Germinal center (tissue), 1 donor: ENCODE results near the gene HRH1.
A peak's percentile ranks its signal among the peaks of the same experiment; 100 is the strongest.
"Not testable (repeated sequence)": the region's sequence is repeated elsewhere in the genome, so short reads cannot be mapped to it uniquely, and the experiment has no call there.

Experiments used
- DNase-seq: peaks from one replicate; pipeline ENCODE4 v3.0.0; 2012; ENCODE audit warnings: mixed read lengths, low spot score

The HRH1 gene

DNA sequence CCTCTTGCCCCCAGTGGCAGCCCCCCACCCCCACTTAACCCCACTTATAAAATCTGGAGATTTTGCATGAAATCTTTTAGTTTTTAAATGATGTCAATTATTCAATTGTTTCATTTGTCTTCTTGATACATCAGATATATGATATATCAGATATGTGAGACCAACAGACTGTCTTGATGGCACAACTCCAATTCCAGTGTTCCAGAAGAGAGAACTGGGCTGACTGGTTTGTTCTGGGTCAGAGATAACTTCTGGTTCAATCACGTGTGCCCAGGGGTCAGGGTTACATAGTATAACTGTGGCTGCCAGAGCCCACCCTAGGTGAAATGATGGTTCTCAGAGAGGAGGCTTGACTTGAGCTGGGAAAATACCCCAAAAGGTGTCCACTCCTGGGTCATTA lies 85.5 kb downstream of the HRH1 start:
- DNase-seq = no peak

DNA sequence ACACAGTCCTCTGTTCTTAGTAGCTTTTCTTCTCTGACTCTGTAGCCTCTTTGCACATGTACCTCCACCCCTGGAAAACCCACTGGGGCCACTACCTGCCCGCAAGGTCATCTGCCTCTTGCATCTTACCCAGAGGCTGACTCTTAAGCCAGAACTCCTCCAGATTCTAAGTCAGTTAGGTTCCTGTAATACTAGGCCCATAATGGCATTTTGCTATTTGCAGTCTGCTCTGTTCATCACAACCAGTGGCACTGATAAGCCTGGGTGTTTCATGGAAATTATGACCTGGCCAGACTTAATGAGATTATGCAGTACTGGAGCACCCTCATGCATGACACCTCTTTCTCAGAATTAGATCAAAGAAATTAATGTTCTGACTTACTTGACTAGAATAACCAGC lies 86.2 kb downstream of the HRH1 start:
- DNase-seq = no peak

DNA sequence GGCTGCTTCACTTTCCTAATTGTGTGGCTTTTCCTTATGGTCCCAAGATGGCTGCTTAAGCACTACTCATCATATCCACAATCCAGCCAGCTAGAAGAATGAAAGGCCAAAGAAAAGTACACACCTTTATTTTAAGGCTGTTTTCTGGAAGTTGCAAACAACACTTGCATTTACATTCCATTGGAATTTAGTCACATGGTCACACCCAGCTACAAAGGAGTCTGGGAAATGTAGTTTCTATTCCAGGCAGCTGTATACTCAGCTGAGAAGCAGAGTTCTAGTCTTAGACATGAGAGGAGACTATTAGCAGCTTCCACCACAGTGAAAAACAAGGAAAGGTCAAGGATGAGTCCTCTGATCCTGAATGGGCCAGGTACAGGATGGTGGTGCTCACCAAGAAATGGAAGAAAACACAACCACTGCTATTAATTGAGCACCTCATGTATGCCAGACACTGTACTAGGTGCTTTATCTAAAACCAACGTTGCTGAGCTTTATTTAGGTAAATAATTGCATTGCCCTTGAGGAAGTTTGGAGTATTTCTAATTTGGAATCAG lies 89.9 kb downstream of the HRH1 start:
- no peak for DNase-seq

DNA sequence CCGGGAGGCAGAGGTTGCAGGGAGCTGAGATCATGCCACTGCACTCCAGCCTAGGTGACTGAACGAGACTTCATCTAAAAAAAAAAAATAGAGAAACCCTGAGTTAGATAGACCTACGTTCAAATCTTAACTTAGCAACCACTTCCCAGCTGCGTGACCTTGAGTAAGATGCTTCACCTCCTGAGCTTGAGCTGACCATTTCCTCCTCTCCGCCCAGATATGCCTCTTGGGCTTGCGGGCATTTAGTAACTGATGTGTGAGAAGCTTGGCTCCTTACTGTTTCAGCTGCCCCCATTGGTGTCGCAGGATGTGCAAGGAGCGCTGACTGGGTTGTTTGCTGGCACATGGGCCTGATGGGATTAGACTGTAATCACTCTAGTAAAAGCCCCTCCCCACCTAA lies 91.0 kb downstream of the HRH1 start:
- DNase-seq = no peak

- no peak for DNase-seq
Measured at GRCh38 chr3:11245827-11246662, 91.8 kb downstream of the HRH1 start.

- no peak for DNase-seq
Measured at GRCh38 chr3:11246663-11246970, 92.3 kb downstream of the HRH1 start.

GRCh38 chr3:11247362-11247761 lies 93.1 kb downstream of the HRH1 start:
- no peak for DNase-seq

GRCh38 chr3:11248596-11248995 lies 94.3 kb downstream of the HRH1 start:
- DNase-seq = no peak

- no peak for DNase-seq
Measured at GRCh38 chr3:11250902-11251806, 96.9 kb downstream of the HRH1 start.

- DNase-seq = no peak
Measured at GRCh38 chr3:11251807-11252176, 97.5 kb downstream of the HRH1 start.

GRCh38 chr3:11254876-11255275 lies 100.6 kb downstream of the HRH1 start:
- DNase-seq = no peak

DNA sequence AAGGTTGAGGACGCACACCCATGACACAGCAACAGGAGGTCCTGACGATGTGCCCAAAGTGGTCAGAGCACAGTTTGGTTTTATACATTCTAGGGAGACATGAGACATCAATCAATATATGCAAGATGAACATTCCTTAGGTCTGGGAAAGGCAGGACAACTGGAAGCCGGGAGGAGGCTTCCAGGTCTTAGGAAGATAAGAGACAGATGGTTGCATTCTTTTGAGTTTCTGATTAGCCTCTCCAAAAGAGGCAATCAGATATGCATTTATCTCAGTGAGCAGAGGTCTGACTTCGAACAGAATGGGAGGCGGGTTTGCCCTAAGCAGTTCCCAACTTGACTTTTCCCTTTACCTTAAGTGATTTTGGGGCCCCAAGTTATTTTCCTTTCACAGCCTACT lies 101.2 kb downstream of the HRH1 start:
- not testable (repeated sequence) for DNase-seq

DNA sequence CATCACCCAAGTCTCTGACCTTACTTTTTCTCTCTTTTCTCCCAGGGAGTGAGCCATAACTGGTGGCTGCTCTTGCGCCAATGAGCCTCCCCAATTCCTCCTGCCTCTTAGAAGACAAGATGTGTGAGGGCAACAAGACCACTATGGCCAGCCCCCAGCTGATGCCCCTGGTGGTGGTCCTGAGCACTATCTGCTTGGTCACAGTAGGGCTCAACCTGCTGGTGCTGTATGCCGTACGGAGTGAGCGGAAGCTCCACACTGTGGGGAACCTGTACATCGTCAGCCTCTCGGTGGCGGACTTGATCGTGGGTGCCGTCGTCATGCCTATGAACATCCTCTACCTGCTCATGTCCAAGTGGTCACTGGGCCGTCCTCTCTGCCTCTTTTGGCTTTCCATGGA lies 104.7 kb downstream of the HRH1 start:
- DNase-seq = no peak

DNA sequence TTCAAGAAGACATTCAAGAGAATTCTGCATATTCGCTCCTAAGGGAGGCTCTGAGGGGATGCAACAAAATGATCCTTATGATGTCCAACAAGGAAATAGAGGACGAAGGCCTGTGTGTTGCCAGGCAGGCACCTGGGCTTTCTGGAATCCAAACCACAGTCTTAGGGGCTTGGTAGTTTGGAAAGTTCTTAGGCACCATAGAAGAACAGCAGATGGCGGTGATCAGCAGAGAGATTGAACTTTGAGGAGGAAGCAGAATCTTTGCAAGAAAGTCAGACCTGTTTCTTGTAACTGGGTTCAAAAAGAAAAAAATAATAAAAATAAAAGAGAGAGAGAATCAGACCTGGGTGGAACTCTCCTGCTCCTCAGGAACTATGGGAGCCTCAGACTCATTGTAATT lies 106.2 kb downstream of the HRH1 start:
- no peak for DNase-seq

DNA sequence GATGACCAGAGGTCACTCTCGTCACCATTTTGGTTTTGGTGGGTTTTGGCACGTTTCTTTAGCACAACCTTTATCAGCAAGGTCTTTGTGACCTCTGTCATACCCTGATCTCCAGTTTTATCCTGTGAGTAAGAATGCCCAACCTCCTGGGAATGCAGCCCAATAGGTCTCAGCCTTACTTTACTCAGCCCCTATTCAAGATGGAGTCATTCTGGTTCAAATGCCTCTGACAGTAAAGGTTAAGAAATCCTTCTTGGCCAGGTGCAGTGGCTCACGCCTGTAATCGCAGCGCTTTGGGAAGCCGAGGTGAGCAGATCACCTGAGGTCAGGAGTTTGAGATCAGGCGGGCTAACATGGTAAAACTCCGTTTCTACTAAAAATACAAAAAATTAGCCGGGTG lies 114.7 kb downstream of the HRH1 start:
- no peak for DNase-seq

GRCh38 chr3:11271986-11272904 lies 118.0 kb downstream of the HRH1 start, which contains the start of gene ATG7:
TSS of gene ATG7 (plus strand) at chr3:11272397. CDS start at chr3:11298696, 26,299 bp downstream.
- DNase-seq = peak; percentile 98

DNA sequence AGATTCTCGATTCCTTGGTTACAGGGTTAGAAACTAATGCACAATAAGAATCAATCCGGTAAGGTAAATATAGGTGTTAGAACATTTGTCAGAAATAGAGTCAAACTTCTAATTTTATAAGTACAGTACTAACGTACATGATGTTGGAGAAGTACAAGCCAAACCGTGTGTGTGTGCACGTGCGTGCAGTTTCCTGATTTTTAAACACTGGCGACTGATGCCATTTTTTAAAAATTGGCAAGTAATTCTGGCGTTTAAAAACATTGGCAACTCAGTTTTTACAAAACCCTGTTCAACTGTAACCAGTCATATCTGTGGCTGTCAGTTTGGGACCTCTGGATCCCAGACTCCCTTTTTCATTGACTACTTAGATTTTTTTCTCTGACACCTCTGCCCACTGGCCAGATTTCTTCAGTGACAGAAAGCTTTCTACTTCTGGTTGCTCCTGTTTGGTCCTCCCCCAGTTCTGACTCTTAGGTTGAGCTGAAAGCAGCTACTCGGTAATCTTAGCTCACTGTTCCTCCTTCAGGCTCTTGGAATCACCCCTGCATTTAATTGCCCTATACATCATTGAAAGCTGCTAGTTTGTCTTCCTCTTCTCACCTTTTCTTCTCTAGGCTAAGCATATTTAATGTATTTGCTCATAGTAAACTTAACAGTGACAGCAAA lies 118.7 kb downstream of the HRH1 start:
- DNase-seq = no peak

- DNase-seq = no peak
Measured at GRCh38 chr3:11273891-11274291, 119.6 kb downstream of the HRH1 start.

DNA sequence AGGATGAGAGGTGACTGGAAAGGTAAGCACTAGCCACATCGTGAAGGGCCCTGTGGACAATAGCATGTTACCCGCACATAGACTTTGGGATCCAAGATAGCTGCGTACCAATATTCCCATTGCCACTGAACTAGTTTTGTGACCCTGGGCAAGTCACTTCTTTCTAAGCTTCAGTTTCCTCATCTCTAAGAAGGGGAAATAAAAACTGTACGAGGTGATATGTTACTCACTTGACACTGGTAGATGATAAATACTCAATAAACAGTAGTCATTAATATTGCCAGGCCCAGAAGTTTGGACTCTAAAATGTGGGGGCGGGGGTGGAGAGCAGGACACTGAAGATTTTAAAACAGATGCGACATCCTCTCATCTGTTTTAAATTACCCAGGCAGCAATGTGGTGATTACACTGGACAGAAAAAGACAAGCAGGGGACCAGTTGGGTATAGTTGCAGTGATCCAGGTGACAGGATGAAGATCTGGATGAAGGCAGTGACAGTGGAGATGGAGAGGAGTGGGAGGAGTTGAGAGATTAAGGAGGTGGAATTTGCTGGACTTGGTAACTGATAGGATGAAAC lies 120.4 kb downstream of the HRH1 start:
- DNase-seq = no peak

- DNase-seq = no peak
Measured at GRCh38 chr3:11275926-11276325, 121.6 kb downstream of the HRH1 start.

DNA sequence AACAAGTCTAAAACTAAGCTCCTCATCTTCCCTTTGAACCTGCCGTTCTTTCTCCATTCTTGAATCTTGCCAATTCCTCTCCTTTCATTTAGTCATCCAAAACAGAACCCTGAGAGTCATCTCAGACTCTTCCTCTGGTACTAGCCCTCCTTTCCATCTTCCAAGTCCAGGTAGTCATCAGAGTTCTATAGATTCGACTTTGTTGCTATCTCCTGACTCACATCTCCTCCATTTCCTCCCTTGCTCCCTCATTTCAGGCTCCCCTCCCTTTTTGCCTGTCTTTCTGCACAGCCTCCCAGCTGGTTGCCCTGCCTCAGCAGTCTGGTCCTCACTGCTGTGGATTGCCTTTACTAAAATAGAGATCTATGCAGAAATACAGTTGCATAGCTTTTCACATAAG lies 122.6 kb downstream of the HRH1 start:
- no peak for DNase-seq
